GM12865 (cell line): ENCODE results near the gene UBE2M.
A peak's percentile ranks its signal among the peaks of the same experiment; 100 is the strongest.

Experiments used
- DNase-seq: peaks from one replicate; pipeline ENCODE4 v3.0.0; 2010; ENCODE audit warnings: low read depth
- H3K4me3 ChIP-seq: 2 replicates; pipeline ENCODE4 v1.5.1; 2011; ENCODE audit warnings: mild to moderate bottlenecking, low read depth, low read length, control low read depth
- TF ChIP-seq, protein P1 (sequence below): IDR thresholded peaks from 2 replicates; pipeline ENCODE4 v1.5.1; 2011; ENCODE audit warnings: low read length, control low read depth, low read depth, inconsistent platforms; ENCODE audit not compliant: insufficient read depth; ENCODE audit errors: missing control alignments

The UBE2M gene

DNA sequence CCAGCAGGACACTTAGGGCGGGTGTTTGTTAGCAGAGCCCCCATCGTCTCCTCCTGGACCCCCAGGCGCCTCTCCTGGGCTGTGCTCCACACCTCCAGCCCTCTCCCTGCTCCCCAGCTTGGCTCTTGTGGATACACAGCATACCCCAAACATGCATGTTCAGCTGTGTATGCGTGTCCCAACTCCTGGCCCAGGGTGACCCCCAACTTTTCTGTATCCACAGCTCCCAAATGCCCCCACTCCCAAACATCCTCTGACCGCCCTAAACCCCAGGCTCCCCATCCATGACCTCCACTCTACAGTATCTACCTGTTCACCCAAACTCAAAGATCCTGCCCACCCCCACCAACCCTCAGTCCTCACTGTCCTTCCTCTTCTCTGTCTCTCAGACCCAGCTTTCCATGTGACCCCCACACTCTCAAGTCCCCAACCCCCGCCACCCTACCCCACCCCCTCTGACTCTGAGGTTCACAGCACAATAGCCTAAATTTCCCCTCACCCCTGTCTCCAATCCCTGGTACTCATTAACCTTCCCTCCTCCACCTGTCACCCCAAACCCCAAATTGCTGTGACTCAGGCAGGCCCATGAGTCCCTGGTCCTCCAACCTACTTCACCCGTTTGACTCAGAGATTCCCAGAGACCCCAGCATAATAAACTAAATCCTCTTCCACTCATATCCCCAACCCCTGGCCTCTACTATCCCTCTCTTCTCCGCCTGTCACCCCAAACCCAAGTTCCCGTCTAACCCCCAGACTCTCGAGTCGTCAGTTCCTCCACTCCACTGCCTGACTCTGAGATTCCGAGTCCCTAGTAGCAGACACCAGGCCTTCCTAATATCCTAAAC, 968 bp downstream of the UBE2M start:
- no peak for DNase-seq
- TF ChIP-seq, protein P1, sequence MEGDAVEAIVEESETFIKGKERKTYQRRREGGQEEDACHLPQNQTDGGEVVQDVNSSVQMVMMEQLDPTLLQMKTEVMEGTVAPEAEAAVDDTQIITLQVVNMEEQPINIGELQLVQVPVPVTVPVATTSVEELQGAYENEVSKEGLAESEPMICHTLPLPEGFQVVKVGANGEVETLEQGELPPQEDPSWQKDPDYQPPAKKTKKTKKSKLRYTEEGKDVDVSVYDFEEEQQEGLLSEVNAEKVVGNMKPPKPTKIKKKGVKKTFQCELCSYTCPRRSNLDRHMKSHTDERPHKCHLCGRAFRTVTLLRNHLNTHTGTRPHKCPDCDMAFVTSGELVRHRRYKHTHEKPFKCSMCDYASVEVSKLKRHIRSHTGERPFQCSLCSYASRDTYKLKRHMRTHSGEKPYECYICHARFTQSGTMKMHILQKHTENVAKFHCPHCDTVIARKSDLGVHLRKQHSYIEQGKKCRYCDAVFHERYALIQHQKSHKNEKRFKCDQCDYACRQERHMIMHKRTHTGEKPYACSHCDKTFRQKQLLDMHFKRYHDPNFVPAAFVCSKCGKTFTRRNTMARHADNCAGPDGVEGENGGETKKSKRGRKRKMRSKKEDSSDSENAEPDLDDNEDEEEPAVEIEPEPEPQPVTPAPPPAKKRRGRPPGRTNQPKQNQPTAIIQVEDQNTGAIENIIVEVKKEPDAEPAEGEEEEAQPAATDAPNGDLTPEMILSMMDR: no peak
- H3K4me3 ChIP-seq: peak overlapping the region; percentile 81

DNA sequence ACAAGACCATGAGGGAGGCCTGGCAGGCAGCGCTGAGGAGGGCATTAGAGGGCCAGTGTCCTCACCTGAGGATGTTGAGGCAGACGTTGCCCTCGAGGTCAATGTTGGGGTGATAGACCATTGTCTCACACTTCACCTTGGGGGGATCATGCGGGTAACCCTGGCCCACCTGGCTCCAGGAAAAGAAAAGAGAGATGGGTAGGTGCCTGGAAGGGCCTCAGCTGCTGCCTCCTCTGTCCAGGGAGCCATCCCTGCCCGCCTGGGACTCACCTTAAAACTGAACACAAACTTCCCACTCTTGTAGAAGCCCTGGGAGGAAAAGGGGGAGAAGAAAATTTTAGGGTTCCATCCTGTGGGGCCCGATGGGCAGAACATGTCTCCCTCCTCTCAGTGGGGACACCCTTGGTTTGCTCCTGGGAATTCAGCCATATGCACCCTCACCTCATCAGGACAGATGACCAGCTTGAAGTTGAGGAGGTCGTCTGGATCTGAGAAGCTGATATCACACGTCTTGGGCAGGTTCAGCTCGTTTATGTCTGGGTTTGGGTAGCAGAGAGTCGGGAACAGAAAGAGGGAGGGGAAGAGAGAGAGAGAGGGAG, 1.7 kb downstream of the UBE2M start:
- TF ChIP-seq, protein P1: no peak

DNA sequence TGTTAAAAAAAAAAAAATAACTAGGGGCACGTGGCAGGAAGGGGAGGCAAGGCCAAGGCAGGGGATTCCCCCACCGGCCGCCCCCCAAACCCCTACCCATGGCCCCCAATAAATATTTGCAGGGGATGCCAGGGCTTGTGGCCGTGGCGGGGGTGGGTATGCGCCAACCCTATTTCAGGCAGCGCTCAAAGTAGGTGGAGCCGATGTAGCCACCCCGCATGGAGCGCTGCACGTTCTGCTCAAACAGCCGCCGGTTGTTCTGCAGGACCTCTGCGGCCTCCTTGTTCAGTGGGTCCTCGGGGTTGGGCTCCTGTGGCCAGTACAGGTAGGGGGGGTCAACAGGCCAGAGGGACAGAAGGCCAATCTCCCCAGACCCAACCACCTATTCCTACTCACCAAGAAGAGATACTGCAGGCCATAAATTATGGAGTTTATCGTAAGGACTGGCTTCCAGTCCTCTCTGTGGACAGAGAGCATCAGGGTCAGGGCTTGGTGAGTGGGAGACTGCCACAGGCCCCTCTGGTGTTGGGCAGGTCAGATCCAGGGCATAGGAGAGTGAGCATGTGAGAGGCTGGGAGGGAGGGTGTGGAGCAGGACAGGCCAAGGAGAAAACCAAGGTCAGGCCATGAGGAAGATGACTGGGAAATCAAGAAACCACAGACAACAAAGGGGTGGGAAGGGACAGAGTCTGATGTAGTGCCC, 2.3 kb downstream of the UBE2M start:
- DNase-seq: no peak
- TF ChIP-seq, protein P1: no peak
- H3K4me3 ChIP-seq: no peak overlapping the region

More for the DNA sequence above, 1.7 kb downstream of the UBE2M start:
- DNase-seq: no peak
- peak overlapping the region; percentile 81 for H3K4me3 ChIP-seq

DNA sequence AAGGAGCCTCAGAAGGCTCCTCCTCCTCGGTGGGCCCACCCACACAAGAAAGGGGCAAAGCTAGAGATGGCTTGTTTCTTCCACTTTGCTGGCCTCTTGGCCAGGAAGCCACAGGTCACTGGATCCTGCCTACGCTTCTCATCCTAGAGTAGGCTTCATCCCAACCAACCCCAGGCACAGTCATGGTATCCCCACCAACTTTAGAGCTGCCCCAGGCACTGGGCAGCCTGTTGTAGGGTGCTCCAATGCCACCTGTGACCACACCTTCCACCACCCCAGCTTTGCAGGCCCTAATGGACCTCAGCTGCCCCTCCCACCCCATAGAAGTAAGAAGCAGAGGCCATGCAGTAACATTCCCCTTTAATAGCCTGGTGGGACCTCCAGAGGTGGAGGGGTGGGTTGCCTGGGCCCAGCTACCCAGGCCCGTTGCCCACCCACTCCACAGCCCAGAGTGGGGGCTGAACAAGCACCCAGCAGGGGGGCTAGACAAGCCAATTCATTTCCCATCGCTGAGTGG, 3.0 kb downstream of the UBE2M start:
- TF ChIP-seq, protein P1: no peak
- peak overlapping the region; percentile 95 for H3K4me3 ChIP-seq
- DNase-seq: no peak

DNA sequence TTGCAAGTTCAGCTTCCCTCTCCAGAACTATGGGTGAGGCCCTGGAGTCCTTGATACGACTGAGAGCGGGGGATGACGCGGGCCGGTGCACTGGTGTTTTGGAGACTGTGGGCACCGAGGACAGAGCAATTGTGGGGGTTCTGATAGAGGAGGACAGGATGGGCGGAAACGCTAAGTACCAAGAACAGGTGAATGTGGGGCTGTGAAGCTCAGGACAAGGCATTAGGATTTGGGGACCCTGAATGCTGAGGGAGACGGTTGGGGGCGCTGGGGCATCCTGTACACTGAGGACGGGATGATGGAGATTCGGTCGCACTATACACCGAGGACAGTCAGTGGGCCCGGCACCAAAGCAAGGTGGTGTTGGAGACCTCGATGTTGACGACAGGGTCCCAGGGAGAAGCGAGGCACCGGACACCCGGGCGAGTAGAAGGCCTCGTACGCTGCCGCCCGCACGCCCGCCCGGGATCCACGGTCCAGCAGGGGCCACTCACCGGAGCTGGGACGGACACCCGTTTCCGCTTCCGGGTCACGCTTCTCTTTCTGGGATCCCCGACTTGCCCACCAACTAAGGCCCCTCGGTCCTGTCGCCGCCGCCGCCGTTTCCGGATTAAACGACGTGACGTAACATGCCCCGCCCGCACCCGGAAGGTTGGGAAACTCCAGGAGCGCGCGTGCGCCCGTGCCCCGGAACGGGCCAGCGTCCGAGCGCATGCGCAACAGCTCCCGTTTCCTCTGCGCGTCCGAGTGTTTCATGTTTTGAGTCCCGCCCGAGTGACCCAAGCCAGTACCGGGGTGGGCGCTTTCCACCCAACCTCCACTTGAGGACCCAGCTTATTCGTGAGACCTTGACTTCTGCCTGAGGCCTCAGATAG, 3.7 kb downstream of the UBE2M start, which contains the start of gene CHMP2A:
Gene CHMP2A (minus strand): TSS at position 612 of the 875 bp plus-strand sequence. CDS start 893 bp downstream, outside the sequence.
- TF ChIP-seq, protein P1: no peak

DNA sequence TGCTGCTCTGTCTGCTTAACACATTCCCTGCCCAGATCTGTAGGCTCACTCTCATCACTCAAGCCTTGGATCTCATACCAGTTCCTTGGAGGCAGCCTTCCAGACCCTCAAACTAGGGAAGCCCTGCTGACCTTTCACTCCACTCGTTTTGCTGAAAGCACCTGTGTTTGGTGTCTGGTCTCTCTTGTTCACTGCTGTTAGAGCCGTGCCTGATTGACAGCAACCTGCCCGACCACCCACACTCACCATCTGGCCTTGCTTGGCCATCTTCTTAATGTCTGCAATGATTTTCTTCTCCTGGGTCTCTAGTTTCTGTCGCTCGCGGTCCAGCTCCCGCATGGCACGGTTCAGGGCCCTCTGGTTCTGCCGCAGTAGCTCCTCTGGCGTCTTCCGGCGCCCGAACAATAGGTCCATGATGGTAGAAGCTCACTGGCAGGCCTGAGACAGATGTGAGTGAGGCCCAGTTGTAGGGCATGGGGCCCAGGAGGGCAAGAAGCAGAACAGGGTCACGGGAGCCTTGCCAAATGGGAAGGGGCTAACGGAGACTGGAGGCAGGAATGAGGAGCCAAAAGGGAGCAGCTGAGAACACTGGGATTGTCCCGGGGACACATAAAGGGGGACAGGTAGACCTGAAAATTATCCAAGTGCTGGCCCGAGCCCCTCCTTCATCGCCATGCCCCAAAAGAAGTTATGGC, 4.5 kb downstream of the UBE2M start:
- TF ChIP-seq, protein P1: no peak
- DNase-seq: no peak
- peak overlapping the region; percentile 95 for H3K4me3 ChIP-seq

More for the DNA sequence above, 3.7 kb downstream of the UBE2M start, which contains the start of gene CHMP2A:
- peak within 1 kb of the TSS; percentile 95 for H3K4me3 ChIP-seq
- DNase-seq: peak; percentile 99
